Brain microvascular endothelial cell (primary cell): ENCODE results near the gene ZKSCAN4.

Experiments used
- DNase-seq: peaks from one replicate; pipeline ENCODE4 v3.0.0-alpha.2; 2020
- H3K27ac ChIP-seq: fragments of 250-450 bp; sonication (Bioruptor Pico); 2 replicates; pipeline ENCODE4 v1.5.1; 2020; ENCODE audit warnings: mild to moderate bottlenecking, moderate library complexity
- H3K27me3 ChIP-seq: fragments of 250-450 bp; sonication (Bioruptor Pico); replicated peaks from 2 replicates; pipeline ENCODE4 v1.5.1; 2020; ENCODE audit warnings: mild to moderate bottlenecking
- H3K36me3 ChIP-seq: fragments of 250-450 bp; sonication (Bioruptor Pico); replicated peaks from 2 replicates; pipeline ENCODE4 v1.5.1; 2020; ENCODE audit warnings: mild to moderate bottlenecking
- H3K4me3 ChIP-seq: 2 replicates; pipeline ENCODE4 v1.5.1; 2011; ENCODE audit warnings: low read depth, mild to moderate bottlenecking, control low read depth, low read length, moderate library complexity
- in situ Hi-C: cut with HindIII; loops from 2 replicates; pipeline ENCODE4 v1.10.0; 2017; ENCODE audit warnings: low sequenced_read_pairs, low pct_ligation_motif_present
- TF ChIP-seq, protein P1 (sequence below): IDR thresholded peaks from 2 replicates; pipeline ENCODE4 v1.5.1; 2011; ENCODE audit warnings: low read depth, mild to moderate bottlenecking, moderate library complexity, low read length, control low read depth, inconsistent platforms; ENCODE audit errors: missing control alignments

Gene ZKSCAN4

DNA sequence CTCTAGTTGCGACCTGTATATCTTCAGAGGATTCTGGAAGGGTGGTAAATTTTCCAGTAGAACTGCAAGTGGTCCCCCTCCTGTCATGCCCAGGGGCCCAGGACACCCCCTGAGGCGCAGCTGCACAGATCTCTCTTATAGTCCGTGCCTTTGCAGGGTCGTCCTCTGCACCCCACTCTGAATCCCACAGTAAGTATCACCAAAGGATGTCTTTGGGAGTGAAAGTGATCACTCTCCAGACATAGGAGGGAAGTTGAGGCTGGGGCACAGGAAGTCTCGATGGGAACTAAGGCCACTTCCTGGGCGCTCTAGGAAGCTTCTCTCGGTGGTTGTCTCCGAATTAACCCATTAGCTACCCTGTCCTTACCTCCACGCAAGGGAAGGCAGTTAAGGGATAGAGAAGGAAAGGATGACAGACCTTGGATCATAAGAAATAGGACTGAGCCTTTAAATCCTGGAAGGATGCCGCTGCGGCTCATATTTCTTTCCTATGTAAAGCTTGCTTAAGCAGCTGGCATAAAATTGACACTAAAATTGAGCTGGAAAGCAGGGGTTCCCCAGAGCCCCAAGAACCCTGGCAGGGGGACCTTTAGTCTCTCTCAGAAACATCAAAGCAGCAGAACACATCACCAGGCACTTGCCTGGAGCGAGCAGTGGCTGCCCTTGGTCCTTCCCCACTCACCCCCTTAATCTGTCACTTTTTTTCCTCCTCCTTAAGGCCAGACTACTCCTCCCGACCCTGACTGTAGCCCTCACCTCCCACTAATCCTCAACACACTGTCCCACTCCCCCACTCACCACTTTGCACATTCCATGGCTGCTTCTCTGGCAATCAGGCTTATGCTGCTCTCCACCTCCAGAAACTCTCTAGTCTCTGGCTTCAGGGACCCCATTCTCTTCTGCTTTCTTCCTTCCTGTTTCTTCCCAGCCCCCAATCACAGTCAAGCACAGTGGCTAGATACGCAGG lies at the start of gene ZKSCAN4:
Gene ZKSCAN4, minus strand, starts transcription at position 261 of the 967 bp plus-strand sequence. CDS start 289 bp downstream, outside the sequence.
- H3K27ac ChIP-seq: no peak within 1 kb of the TSS
- TF ChIP-seq, protein P1, sequence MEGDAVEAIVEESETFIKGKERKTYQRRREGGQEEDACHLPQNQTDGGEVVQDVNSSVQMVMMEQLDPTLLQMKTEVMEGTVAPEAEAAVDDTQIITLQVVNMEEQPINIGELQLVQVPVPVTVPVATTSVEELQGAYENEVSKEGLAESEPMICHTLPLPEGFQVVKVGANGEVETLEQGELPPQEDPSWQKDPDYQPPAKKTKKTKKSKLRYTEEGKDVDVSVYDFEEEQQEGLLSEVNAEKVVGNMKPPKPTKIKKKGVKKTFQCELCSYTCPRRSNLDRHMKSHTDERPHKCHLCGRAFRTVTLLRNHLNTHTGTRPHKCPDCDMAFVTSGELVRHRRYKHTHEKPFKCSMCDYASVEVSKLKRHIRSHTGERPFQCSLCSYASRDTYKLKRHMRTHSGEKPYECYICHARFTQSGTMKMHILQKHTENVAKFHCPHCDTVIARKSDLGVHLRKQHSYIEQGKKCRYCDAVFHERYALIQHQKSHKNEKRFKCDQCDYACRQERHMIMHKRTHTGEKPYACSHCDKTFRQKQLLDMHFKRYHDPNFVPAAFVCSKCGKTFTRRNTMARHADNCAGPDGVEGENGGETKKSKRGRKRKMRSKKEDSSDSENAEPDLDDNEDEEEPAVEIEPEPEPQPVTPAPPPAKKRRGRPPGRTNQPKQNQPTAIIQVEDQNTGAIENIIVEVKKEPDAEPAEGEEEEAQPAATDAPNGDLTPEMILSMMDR: no peak
- no peaks in the 10 kb centered on the region for H3K36me3 ChIP-seq
- in situ Hi-C loops: no loop called here
- peak within 1 kb of the TSS; percentile 91 for H3K4me3 ChIP-seq
- no peaks in the 10 kb centered on the region for H3K27me3 ChIP-seq
- peak; percentile 91 for DNase-seq

DNA sequence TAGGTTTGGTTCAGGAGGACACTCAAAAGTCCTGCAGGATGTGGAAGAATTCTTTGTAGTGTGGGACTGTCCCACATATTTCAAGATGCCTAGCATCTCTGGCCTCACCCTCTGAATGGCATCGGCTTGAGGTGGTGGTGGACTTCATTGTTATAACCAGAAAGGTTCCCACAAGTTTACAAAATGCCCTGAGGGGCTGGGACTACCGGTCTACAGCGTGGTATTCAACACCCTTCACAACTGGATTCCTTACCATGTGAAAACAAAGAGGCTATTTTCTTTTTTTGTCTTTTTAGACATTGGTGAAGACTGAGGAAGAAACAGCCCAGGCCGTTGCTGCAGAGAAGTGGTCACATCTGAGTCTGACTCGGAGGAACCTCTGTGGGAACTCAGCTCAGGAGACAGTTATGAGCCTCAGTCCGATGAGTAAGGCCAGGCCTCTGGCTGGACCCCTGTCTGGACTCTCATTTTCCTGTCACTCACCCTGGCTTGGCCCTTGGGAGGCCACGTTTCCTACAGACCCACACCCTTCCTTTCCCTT lies 44.5 kb upstream of the ZKSCAN4 start:
- no peak overlapping the region for H3K27ac ChIP-seq
- peaks cover 6% of the 10 kb centered on the region for H3K36me3 ChIP-seq
- TF ChIP-seq, protein P1: no peak
- no peaks in the 10 kb centered on the region for H3K27me3 ChIP-seq
- H3K4me3 ChIP-seq: no peak overlapping the region
- DNase-seq: no peak
- in situ Hi-C loops: no loop called here

DNA sequence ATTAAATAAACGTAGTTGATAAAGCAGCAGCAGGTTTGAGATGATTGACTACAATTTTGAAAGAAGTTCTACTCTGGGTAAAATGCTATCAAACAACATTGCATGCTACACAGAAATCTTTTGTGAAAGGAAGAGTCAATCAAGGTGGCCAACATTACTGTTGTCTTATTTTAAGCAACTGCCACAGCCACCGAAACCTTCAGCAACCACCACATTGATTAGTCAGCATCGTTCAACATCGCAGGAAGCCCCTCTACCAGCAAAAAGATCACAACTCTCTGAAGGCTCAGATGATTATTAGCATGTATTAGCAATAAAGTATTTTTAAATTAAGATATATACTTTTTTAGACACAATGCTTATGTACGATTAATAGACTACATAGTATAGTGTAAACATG lies 43.3 kb upstream of the ZKSCAN4 start:
- TF ChIP-seq, protein P1: no peak
- DNase-seq: no peak
- H3K36me3 ChIP-seq: peaks cover 3% of the 10 kb centered on the region
- no peaks in the 10 kb centered on the region for H3K27me3 ChIP-seq
- no peak overlapping the region for H3K27ac ChIP-seq
- in situ Hi-C loops: no loop called here
- H3K4me3 ChIP-seq: no peak overlapping the region

DNA sequence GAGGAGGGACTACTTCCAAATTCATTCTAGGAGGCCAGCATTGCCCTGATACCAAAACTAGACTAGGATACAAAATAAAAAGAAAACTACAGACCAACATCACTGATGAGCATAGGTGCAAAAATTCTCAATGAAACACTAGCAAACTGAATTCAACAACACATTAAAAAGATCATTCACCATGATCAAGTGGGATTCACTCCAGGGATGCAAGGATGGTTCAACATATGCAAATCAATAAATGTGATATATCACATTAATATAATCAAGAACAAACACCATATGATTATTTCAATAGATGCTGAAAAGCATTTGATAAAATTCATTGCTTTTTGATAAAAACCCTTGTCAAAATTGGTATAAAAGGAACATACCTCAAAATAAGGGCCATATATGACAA lies 39.5 kb upstream of the ZKSCAN4 start:
- H3K4me3 ChIP-seq: no peak overlapping the region
- no peaks in the 10 kb centered on the region for H3K27me3 ChIP-seq
- TF ChIP-seq, protein P1: no peak
- in situ Hi-C loops: no loop called here
- DNase-seq: no peak
- H3K27ac ChIP-seq: no peak overlapping the region
- H3K36me3 ChIP-seq: no peaks in the 10 kb centered on the region

DNA sequence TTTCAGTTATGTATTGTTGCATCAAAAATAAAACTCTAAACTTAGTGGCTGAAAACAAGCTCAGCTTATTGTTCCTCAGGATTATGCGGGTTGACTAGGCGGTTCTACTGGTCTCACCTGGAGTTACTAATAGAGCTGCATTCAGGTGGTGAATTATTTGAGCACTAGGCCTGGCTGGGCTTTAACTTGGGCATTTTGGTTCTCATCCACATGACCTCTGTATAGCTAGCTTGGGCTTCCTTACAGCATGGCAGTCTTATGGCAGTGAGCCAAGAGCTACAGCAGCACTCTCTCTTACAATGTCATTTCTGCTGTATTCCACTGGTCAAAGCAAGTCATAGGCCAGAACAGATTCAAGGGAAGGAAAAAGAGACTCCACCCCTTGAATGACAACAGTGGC lies 30.9 kb upstream of the ZKSCAN4 start:
- Histone ChIP-seq H3K27me3 (no peaks in the 10 kb centered on the region), H3K4me3 (no peak overlapping the region), H3K27ac (no peak overlapping the region), H3K36me3 (peaks cover 9% of the 10 kb centered on the region)
- TF ChIP-seq, protein P1: no peak
- DNase-seq: peak; percentile 11
- in situ Hi-C loops: no loop called here
